A673 (cell line): Measurements from ENCODE around the gene STON1. TPM values are rescaled to one million over a fixed set of nuclear protein-coding genes. Genes with fewer than 3 reads are reported as not detected.

Source experiments
- BruUV-seq: library from RNA; stranded (reverse); fragments of 400-500 nt; replicated peaks from 2 replicates; lab custom pipeline; 2021; lab: Mats Ljungman, UMichigan
- CTCF ChIA-PET: fragments of 300-600 bp; sonication (Branson Sonifier 250); formaldehyde crosslinking; loops from one replicate; lab custom pipeline; 2022; ENCODE audit warnings: antibody characterized with exemption; lab: Charles Lee
- POLR2A ChIA-PET: fragments of 300-600 bp; sonication (Branson Sonifier 250); formaldehyde crosslinking; loops from one replicate; lab custom pipeline; 2022; ENCODE audit warnings: antibody characterized with exemption; ENCODE audit not compliant: low non-redundant PET; lab: Charles Lee
- DNase-seq: peaks from one replicate; pipeline ENCODE4 v3.0.0-alpha.2; 2015; ENCODE audit warnings: low spot score
- H3K27ac ChIP-seq: fragments of 200-600 bp; sonication (generic); 2 replicates; pipeline ENCODE4 v1.5.1; 2016; ENCODE audit warnings: mixed run types, low read depth, mild to moderate bottlenecking, mixed read lengths, antibody characterized with exemption, low read length; ENCODE audit not compliant: poor library complexity, severe bottlenecking
- H3K27me3 ChIP-seq: fragments of 200-600 bp; sonication (generic); replicated peaks from 2 replicates; pipeline ENCODE4 v1.6.1; 2017; ENCODE audit warnings: mixed run types, low read depth, mild to moderate bottlenecking, mixed read lengths, antibody characterized with exemption, low read length; ENCODE audit not compliant: insufficient read depth, poor library complexity
- H3K36me3 ChIP-seq: fragments of 200-600 bp; sonication (generic); 2 replicates; pipeline ENCODE4 v1.6.1; 2016; ENCODE audit warnings: mixed run types, mild to moderate bottlenecking, mixed read lengths, antibody characterized with exemption, low read length; ENCODE audit not compliant: insufficient read depth, poor library complexity, severe bottlenecking
- H3K4me1 ChIP-seq: fragments of 200-600 bp; sonication (generic); 2 replicates; pipeline ENCODE4 v1.6.1; 2017; ENCODE audit warnings: mixed run types, mild to moderate bottlenecking, mixed read lengths, antibody characterized with exemption, low read length; ENCODE audit not compliant: insufficient read depth, poor library complexity, severe bottlenecking
- H3K4me3 ChIP-seq: fragments of 200-600 bp; sonication (generic); 2 replicates; pipeline ENCODE4 v1.5.1; 2016; ENCODE audit warnings: low read depth, mixed run types, mild to moderate bottlenecking, mixed read lengths, low read length; ENCODE audit not compliant: poor library complexity, severe bottlenecking
- H3K9me3 ChIP-seq: fragments of 200-600 bp; sonication (generic); 2 replicates; pipeline ENCODE4 v1.6.1; 2016; ENCODE audit warnings: mixed run types, low read depth, mild to moderate bottlenecking, mixed read lengths, antibody characterized with exemption, low read length; ENCODE audit not compliant: poor library complexity, severe bottlenecking
- EZH2 ChIP-seq: fragments of 200-600 bp; sonication (generic); IDR thresholded peaks from 2 replicates; pipeline ENCODE4 v1.6.1; 2017; ENCODE audit warnings: borderline replicate concordance, low read depth, mild to moderate bottlenecking, mixed read lengths, antibody characterized with exemption, low read length; ENCODE audit not compliant: poor library complexity, severe bottlenecking
- intact Hi-C: fragments of 100-400 bp; cut with micrococcal nuclease; formaldehyde crosslinking; loops from one replicate; pipeline ENCODE4 v1.10.0; 2022; ENCODE audit not compliant: unreplicated experiment
- total RNA-seq: library from RNA; stranded (reverse); gene quantifications from 2 replicates; pipeline ENCODE4 v1.2.3, GENCODE V29; 2021
- TF ChIP-seq, protein P1 (sequence below): fragments of 300-800, 200-600 bp; sonication (generic); conservative IDR thresholded peaks from 2 replicates; pipeline ENCODE4 v1.5.1; 2017; ENCODE audit warnings: low read depth, mild to moderate bottlenecking, antibody characterized with exemption, low read length, moderate library complexity, mixed read lengths

The STON1 gene
- total RNA-seq, 1 experiment from 2014 or later = 1.1 TPM

GRCh38 chr2:48569433-48569832 lies 39.5 kb downstream of the STON1 start:
- BruUV-seq = no TSS peak
- intact Hi-C loops = no loop called here
- Histone ChIP-seq H3K9me3 (no peaks in the 10 kb centered on the region), H3K36me3 (no peaks in the 10 kb centered on the region), H3K27ac (no peak overlapping the region), H3K4me1 (no peaks in the 10 kb centered on the region), H3K27me3 (no peaks in the 10 kb centered on the region), H3K4me3 (no peak overlapping the region)
- POLR2A ChIA-PET = no interaction called here
- TF ChIP-seq, protein P1, sequence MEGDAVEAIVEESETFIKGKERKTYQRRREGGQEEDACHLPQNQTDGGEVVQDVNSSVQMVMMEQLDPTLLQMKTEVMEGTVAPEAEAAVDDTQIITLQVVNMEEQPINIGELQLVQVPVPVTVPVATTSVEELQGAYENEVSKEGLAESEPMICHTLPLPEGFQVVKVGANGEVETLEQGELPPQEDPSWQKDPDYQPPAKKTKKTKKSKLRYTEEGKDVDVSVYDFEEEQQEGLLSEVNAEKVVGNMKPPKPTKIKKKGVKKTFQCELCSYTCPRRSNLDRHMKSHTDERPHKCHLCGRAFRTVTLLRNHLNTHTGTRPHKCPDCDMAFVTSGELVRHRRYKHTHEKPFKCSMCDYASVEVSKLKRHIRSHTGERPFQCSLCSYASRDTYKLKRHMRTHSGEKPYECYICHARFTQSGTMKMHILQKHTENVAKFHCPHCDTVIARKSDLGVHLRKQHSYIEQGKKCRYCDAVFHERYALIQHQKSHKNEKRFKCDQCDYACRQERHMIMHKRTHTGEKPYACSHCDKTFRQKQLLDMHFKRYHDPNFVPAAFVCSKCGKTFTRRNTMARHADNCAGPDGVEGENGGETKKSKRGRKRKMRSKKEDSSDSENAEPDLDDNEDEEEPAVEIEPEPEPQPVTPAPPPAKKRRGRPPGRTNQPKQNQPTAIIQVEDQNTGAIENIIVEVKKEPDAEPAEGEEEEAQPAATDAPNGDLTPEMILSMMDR = no peak
- no peak for TF ChIP-seq EZH2
- no peak for DNase-seq
- CTCF ChIA-PET = no interaction called here

DNA sequence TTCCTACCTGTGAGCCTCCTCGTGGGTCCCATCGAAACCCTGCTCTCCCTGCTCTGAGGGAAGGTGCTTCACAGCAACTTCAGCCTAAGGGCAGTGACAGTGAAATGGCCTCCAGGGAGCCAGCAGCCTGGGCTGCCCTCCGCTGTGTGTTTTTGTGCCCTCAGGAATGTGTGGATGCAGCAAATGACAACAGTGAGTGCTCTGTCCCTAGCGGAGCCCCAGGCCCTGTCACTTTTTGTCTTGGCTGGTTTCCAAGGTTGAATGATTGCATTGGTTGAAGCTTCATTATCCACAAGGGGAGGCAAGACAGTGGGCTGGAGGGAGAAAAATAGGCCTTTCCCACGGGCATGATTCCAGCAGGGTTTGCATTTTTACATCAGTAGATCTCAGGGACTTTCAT lies 42.9 kb downstream of the STON1 start:
- TF ChIP-seq, protein P1 = no peak
- no peak for TF ChIP-seq EZH2
- CTCF ChIA-PET = no interaction called here
- DNase-seq = peak; percentile 17
- intact Hi-C loops = no loop called here
- BruUV-seq = no TSS peak
- POLR2A ChIA-PET = no interaction called here
- H3K4me3 ChIP-seq = no peak overlapping the region
- no peaks in the 10 kb centered on the region for H3K9me3 ChIP-seq
- H3K4me1 ChIP-seq = no peaks in the 10 kb centered on the region
- no peak overlapping the region for H3K27ac ChIP-seq
- no peaks in the 10 kb centered on the region for H3K27me3 ChIP-seq
- H3K36me3 ChIP-seq = no peaks in the 10 kb centered on the region

DNA sequence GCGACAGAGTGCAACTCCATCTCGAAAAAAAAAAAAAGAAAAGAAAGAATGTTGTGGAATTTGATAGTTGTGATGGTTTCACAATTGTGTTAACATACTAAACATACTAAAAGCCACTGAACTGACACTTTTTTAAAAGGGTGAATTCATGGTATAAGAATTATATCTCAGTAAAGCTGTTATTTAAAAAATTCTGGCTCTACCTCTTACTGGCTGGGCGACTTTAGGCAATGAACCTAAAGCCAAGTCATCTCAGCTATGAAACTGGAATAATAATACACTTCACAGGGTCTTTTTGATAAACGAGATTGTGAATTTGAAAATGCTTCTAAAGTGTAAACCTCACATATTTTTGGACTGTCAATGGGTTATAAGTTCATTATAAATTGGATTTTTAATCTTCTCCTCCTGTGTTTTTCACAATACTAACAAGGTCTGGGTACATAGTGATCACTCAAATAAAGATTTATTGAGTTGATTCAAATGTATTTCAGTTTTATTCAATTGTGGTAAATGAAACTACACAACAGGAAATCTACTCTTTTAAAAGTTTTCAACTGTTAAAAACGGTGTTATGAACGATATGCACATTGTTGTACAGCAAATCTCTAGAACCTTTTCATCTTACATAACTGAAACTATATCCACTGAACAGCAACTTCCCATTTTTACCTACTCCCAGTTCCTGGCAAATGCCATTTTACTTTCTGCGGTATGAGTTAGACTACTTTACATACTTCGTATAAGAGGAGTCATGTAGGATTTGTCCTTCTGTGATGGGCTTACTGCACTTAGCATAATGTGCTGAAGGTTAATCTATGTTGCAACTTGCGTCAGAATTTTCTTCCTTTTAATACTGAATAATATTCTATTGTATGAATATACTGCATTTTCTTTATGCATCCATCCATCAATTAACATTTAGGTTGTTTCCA lies 44.7 kb downstream of the STON1 start:
- ChIA-PET POLR2A (no interaction called here), CTCF (interaction anchor here (0.7 kb wide), 1 partner anchor 17 kb away, joined by 5 read pairs; no protein-coding TSS in a partner anchor)
- no peaks in the 10 kb centered on the region for H3K9me3 ChIP-seq
- H3K36me3 ChIP-seq = no peaks in the 10 kb centered on the region
- no peaks in the 10 kb centered on the region for H3K27me3 ChIP-seq
- DNase-seq = no peak
- H3K4me3 ChIP-seq = no peak overlapping the region
- H3K4me1 ChIP-seq = no peaks in the 10 kb centered on the region
- TF ChIP-seq, protein P1 = no peak
- TF ChIP-seq EZH2 = no peak
- BruUV-seq = no TSS peak
- intact Hi-C loops = no loop called here
- no peak overlapping the region for H3K27ac ChIP-seq
